Ascending aorta (tissue), 2 donors: ENCODE measurements around the gene POC1A. TPM values are rescaled to one million over a fixed set of nuclear protein-coding genes. Genes with fewer than 3 reads are reported as not detected.

ENCODE experiments used
- DNase-seq, 2 donors: peaks; one replicate each; pipeline ENCODE4 v3.0.0-alpha.2; 2019; ENCODE audit warnings: low spot score in 2 of 2
- H3K27ac ChIP-seq, 2 donors: fragments of 200-600 bp; sonication (generic); one replicate each; pipeline ENCODE4 v1.5.1; 2016 to 2017; ENCODE audit warnings: mild to moderate bottlenecking in 1 of 2
- H3K27me3 ChIP-seq: fragments of 200-600 bp; sonication (generic); one replicate; pipeline ENCODE4 v1.5.1; 2017
- H3K36me3 ChIP-seq, 2 donors: fragments of 200-600 bp; sonication (generic); one replicate each; pipeline ENCODE4 v1.5.1; 2016
- H3K4me1 ChIP-seq, 2 donors: fragments of 200-600 bp; sonication (generic); one replicate each; pipeline ENCODE4 v1.5.1; 2016 to 2017; ENCODE audit warnings: mild to moderate bottlenecking in 1 of 2
- H3K4me3 ChIP-seq, 2 donors: fragments of 200-600 bp; sonication (generic); one replicate each; pipeline ENCODE4 v1.5.1; 2016 to 2017; ENCODE audit warnings: mild to moderate bottlenecking in 1 of 2
- H3K9me3 ChIP-seq, 2 donors: fragments of 200-600 bp; sonication (generic); one replicate each; pipeline ENCODE4 v1.5.1; 2016
- CTCF ChIP-seq, 3 experiments: fragments of 200-600 bp in 2 of 3; fragments of 450-650 bp in 1 of 3; sonication (generic) in 2 of 3; IDR thresholded peaks; one replicate each; pipeline ENCODE4 v1.5.1; 2016 to 2019; ENCODE audit warnings: antibody characterized with exemption in 3 of 3, mild to moderate bottlenecking in 1 of 3, moderate library complexity in 1 of 3
- intact Hi-C: fragments of 100-400 bp; cut with DNase I; formaldehyde crosslinking; loops from one replicate; pipeline ENCODE4 v1.15.1; 2023
- total RNA-seq: library from RNA; depleted of rRNA; stranded (reverse); fragments of >200 nt; gene quantifications from one replicate; pipeline ENCODE4 v1.1.0, GENCODE V29; 2016

POC1A gene
- total RNA-seq, 1 donor from 2014 or later: not detected

DNA sequence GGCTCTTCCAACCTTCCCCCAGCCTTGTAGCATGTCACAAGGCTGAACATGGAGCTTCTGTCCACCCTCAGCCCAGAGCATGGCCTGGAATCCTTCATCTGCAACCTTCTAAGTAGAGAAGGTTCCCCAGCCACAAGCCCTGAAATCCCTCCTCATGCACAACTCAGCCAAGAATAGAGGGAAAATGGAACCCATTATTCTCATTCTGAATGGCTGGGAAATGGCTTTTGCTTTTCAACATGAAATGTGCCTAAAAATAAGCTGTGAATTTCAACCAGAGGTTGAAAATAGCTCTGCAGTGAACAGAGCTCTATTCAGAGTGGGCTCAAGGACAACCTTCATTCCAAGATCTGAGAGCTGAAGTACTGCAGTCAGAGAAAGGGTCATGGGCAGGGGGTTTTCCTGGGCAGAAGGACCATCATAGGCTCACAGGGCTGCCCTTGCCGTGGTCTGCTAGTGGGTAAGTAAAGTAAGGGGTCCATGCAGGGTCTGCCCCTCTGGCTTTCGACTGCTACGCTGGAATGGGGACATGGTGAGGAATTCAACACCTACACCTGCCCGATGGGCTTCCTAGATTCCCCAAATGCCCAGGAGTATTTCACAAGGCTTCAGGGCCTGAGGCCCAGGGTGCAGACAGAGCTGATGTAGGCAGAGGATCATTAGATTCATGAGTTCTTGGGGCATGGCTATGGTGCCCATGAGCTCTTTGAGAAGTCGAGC is 35.9 kb downstream of the POC1A start:
- Histone ChIP-seq H3K27ac (no peak overlapping the region), H3K4me1 (peaks cover 0 to 6% of the 10 kb centered on the region in 2 donors), H3K36me3 (no peaks in the 10 kb centered on the region), H3K27me3 (no peaks in the 10 kb centered on the region), H3K4me3 (no peak overlapping the region), H3K9me3 (no peaks in the 10 kb centered on the region)
- no peak for TF ChIP-seq CTCF (IDR thresholded peaks at IDR 0.05)
- no peak for DNase-seq
- intact Hi-C loops: no loop called here

DNA sequence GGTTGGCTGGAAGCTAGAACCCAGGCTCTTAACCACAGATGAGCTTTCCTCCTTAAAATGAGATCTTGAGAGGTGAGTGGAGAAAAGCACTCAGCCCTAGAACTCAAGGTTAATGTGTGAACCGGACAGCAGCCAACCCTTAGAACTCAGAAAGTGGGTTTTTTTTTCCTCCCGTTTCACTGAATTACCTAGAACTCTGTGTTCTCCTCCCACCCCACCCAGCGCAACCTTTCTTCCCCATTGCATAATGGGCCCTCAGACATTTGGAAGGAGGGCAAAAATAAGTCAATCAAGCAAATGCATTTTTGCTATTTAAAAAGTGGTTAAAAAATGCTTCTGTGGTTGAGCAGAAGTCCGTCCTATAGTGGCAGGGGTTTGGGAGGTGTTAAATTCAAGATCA is 36.7 kb downstream of the POC1A start:
- Histone ChIP-seq H3K4me3 (no peak overlapping the region), H3K27ac (no peak overlapping the region), H3K27me3 (no peaks in the 10 kb centered on the region), H3K36me3 (no peaks in the 10 kb centered on the region), H3K9me3 (no peaks in the 10 kb centered on the region), H3K4me1 (peaks cover 0 to 2% of the 10 kb centered on the region in 2 donors)
- no peak for TF ChIP-seq CTCF (IDR thresholded peaks at IDR 0.05)
- intact Hi-C loops: no loop called here
- DNase-seq: no peak

- no peak overlapping the region for H3K4me3 ChIP-seq
- H3K27ac ChIP-seq: no peak overlapping the region
- H3K4me1 ChIP-seq: peaks cover 0 to 4% of the 10 kb centered on the region in 2 donors
- no peaks in the 10 kb centered on the region for H3K9me3 ChIP-seq
- DNase-seq: no peak
- H3K36me3 ChIP-seq: no peaks in the 10 kb centered on the region
- intact Hi-C loops: no loop called here
- H3K27me3 ChIP-seq: no peaks in the 10 kb centered on the region
- TF ChIP-seq CTCF (IDR thresholded peaks at IDR 0.05): no peak
These were observed 42.2 kb downstream of the POC1A start for GRCh38 chr3:52112056-52112455.

- Histone ChIP-seq H3K4me3 (no peak overlapping the region), H3K4me1 (peaks cover 0 to 4% of the 10 kb centered on the region in 2 donors), H3K9me3 (no peaks in the 10 kb centered on the region), H3K36me3 (no peaks in the 10 kb centered on the region), H3K27ac (no peak overlapping the region), H3K27me3 (no peaks in the 10 kb centered on the region)
- no peak for TF ChIP-seq CTCF (IDR thresholded peaks at IDR 0.05)
- intact Hi-C loops: no loop called here
- no peak for DNase-seq
These were observed 43.7 kb downstream of the POC1A start for GRCh38 chr3:52110502-52110901.

- Histone ChIP-seq H3K27me3 (no peaks in the 10 kb centered on the region), H3K9me3 (no peaks in the 10 kb centered on the region), H3K36me3 (no peaks in the 10 kb centered on the region), H3K4me1 (peaks cover 0 to 4% of the 10 kb centered on the region in 2 donors), H3K27ac (no peak overlapping the region), H3K4me3 (no peak overlapping the region)
- TF ChIP-seq CTCF (IDR thresholded peaks at IDR 0.05): no peak
- intact Hi-C loops: no loop called here
- DNase-seq: no peak
These were observed 44.5 kb downstream of the POC1A start for GRCh38 chr3:52109611-52110301.
